A549 (cell line): Measurements from ENCODE around the gene TMEM119. TPM values are rescaled to one million over a fixed set of nuclear protein-coding genes. Genes with fewer than 3 reads are reported as not detected.

Experiments used
- ATAC-seq, 2 experiments: fragments of 200-7000 bp in 1 of 2; fragments of >200 bp in 1 of 2; cut with Nextera tagmentation in 1 of 2; cut with Tn5 transposase in 1 of 2; 3 replicates each; pipeline versions ENCODE4 v1.8.0 to v1.9.1; 2018 to 2020; ENCODE audit warnings: mild to moderate bottlenecking in 1 of 2, moderate library complexity in 1 of 2
- CTCF ChIA-PET: fragments of 300-600 bp; sonication (Branson Sonifier 250); formaldehyde crosslinking; extraction: SDS; loops from one replicate; lab custom pipeline; 2021; ENCODE audit warnings: antibody characterized with exemption, inconsistent platforms; lab: Yijun Ruan, JAX
- POLR2A ChIA-PET: fragments of 350-600 bp; formaldehyde crosslinking; extraction: SDS; loops from one replicate; lab custom pipeline; 2021; ENCODE audit warnings: antibody characterized with exemption, inconsistent platforms; lab: Yijun Ruan, JAX
- DNase-seq, 2 experiments: peaks; one replicate each; pipeline versions ENCODE4 v3.0.0 to v3.0.0-alpha.2; 2011 to 2016; ENCODE audit warnings: low read depth in 1 of 2, low spot score in 1 of 2
- FAIRE-seq: peaks from 2 replicates; lab custom pipeline; 2011; peaks lifted over from hg19 to GRCh38; lab: Jason Lieb, UNC
- H3K27ac ChIP-seq, 2 experiments: fragments of >200 bp; sonication (Bioruptor Twin); formaldehyde crosslinking; 3 replicates each; pipeline ENCODE4 v1.5.1; 2016 to 2017
- H3K4me1 ChIP-seq: fragments of >200 bp; sonication (Bioruptor Twin); formaldehyde crosslinking; 3 replicates; pipeline ENCODE4 v1.6.1; 2016
- H3K4me2 ChIP-seq: fragments of >200 bp; sonication (Bioruptor Twin); formaldehyde crosslinking; 3 replicates; pipeline ENCODE4 v1.6.1; 2016
- H3K4me3 ChIP-seq: fragments of >200 bp; sonication (Bioruptor Twin); formaldehyde crosslinking; 3 replicates; pipeline ENCODE4 v1.5.1; 2016
- H3K9me3 ChIP-seq: fragments of >200 bp; sonication (Bioruptor Twin); formaldehyde crosslinking; 3 replicates; pipeline ENCODE4 v1.6.1; 2016
- CBX8 ChIP-seq: fragments of 200-600 bp; sonication (generic); IDR thresholded peaks from 2 replicates; pipeline ENCODE4 v1.6.1; 2016
- CEBPB ChIP-seq, 2 experiments: fragments of >200 bp in 1 of 2; sonication (Bioruptor Twin) in 1 of 2; formaldehyde crosslinking in 1 of 2; IDR thresholded peaks; 2 replicates each; pipeline ENCODE4 v1.6.1; 2012 to 2016
- CHD4 ChIP-seq: fragments of 200-600 bp; sonication (generic); IDR thresholded peaks from 2 replicates; pipeline ENCODE4 v1.6.1; 2016; ENCODE audit warnings: antibody characterized with exemption, mild to moderate bottlenecking, borderline replicate concordance
- E2F6 ChIP-seq: IDR thresholded peaks from 2 replicates; pipeline ENCODE4 v1.6.1; 2012; ENCODE audit warnings: low read depth, borderline replicate concordance
- ESRRA ChIP-seq: fragments of 150-350 bp; IDR thresholded peaks from 2 replicates; pipeline ENCODE4 v1.6.1; 2014; ENCODE audit warnings: mild to moderate bottlenecking, low read length, borderline replicate concordance
- HDAC2 ChIP-seq: fragments of 200-600 bp; sonication (generic); IDR thresholded peaks from 2 replicates; pipeline ENCODE4 v1.6.1; 2016
- HOXB13 ChIP-seq: fragments of 250-450 bp; sonication (Bioruptor Pico); IDR thresholded peaks from 2 replicates; pipeline ENCODE4 v1.5.0; 2020; ENCODE audit warnings: low read depth, mild to moderate bottlenecking, moderate library complexity
- JUNB ChIP-seq: fragments of >200 bp; sonication (Bioruptor Twin); formaldehyde crosslinking; IDR thresholded peaks from 2 replicates; pipeline ENCODE4 v1.6.1; 2016
- MYC ChIP-seq: IDR thresholded peaks from 2 replicates; pipeline ENCODE4 v1.6.1; 2012; ENCODE audit warnings: mild to moderate bottlenecking, inconsistent platforms, low read length, improper control_type of control experiment, borderline replicate concordance
- PBX3 ChIP-seq: IDR thresholded peaks from 2 replicates; pipeline ENCODE4 v1.6.1; 2012
- PHF8 ChIP-seq: fragments of 200-600 bp; sonication (generic); IDR thresholded peaks from 2 replicates; pipeline ENCODE4 v1.6.1; 2016; ENCODE audit warnings: low read depth, mild to moderate bottlenecking, antibody characterized with exemption, moderate library complexity, borderline replicate concordance
- POLR2A ChIP-seq: IDR thresholded peaks from 2 replicates; pipeline ENCODE4 v1.6.1; 2012; ENCODE audit warnings: mild to moderate bottlenecking, low read length
- POLR2AphosphoS2 ChIP-seq: conservative IDR thresholded peaks from 2 replicates; pipeline ENCODE4 v1.6.1; 2012; ENCODE audit warnings: low read length, improper control_type of control experiment, inconsistent platforms
- RAD21 ChIP-seq, 2 experiments: fragments of >200 bp in 1 of 2; sonication (Bioruptor Twin) in 1 of 2; formaldehyde crosslinking in 1 of 2; IDR thresholded peaks in 1 of 2; conservative IDR thresholded peaks in 1 of 2; 2 replicates in 1 of 2; 3 replicates in 1 of 2; pipeline ENCODE4 v1.6.1; 2012 to 2018; ENCODE audit warnings: inconsistent platforms in 1 of 2
- REST ChIP-seq: fragments of 200-600 bp; sonication (generic); IDR thresholded peaks from 2 replicates; pipeline ENCODE4 v1.6.1; 2016; ENCODE audit warnings: antibody characterized with exemption, mild to moderate bottlenecking, moderate library complexity
- SMC3 ChIP-seq: fragments of >200 bp; sonication (Bioruptor Twin); formaldehyde crosslinking; IDR thresholded peaks from 3 replicates; pipeline ENCODE4 v1.6.1; 2018; ENCODE audit warnings: inconsistent platforms
- TFCP2L1 ChIP-seq: fragments of 250-450 bp; sonication (Bioruptor Pico); IDR thresholded peaks from 2 replicates; pipeline ENCODE4 v1.5.0; 2021; ENCODE audit warnings: mild to moderate bottlenecking
- ZNF302 ChIP-seq: fragments of 250-450 bp; sonication (Bioruptor Pico); IDR thresholded peaks from 2 replicates; pipeline ENCODE4 v1.9.0; 2021; ENCODE audit warnings: inconsistent platforms, mild to moderate bottlenecking, moderate library complexity
- WGBS: methylation state at CpG from one replicate; pipeline ENCODE4 v1.1.6; 2017; ENCODE audit errors: missing lambda C conversion rate; 5-methylcytosine and 5-hydroxymethylcytosine counted together
- polyA plus RNA-seq, 4 experiments: library from polyadenylated mRNA; depleted of rRNA in 3 of 4; stranded (reverse); fragments of >200 nt; fragmentation: RNase III in 1 of 4; extraction: RNeasy Plus Mini Kit Qiagen cat#74134 plus additional on column Dnase treatment in 1 of 4; gene quantifications; 2 replicates in 3 of 4; 3 replicates in 1 of 4; pipeline ENCODE4 v1.2.3, GENCODE V29; 2011 to 2017
- TF ChIP-seq, protein P1 (sequence below): fragments of 150-350 bp; IDR thresholded peaks from 2 replicates; pipeline ENCODE4 v1.6.1; 2014; ENCODE audit warnings: low read depth, mild to moderate bottlenecking, low read length
- TF ChIP-seq, protein P2 (sequence below): fragments of 450-650 bp; IDR thresholded peaks from 2 replicates; pipeline ENCODE4 v1.6.1; 2014; ENCODE audit warnings: antibody characterized with exemption

Gene TMEM119
- polyA plus RNA-seq, 2 of the 4 experiments (the other 2 are of a cell fraction), result not detected

DNA sequence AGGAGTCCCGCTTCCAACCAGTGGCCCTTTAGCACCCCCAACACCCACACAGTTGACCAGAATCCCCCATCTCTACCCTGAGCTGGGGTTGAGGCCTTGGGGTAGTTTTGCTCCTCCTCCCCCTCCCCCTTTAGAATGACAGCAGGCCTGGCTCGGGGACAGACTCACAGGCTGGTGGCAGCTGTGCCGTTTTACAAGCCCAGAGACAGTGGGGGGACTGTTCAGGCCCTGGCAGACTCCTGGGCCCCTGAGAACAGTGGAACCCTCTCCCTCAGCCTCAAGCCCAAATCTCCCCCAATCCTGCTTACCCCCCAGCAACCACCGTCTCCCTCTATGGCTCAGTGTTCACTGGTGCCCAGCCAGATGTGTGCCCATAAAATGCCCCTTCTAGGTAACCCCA, 10.1 kb downstream of the TMEM119 start (continued):
- TF ChIP-seq POLR2A, result no peak
- TF ChIP-seq CHD4, result no peak
- TF ChIP-seq, all 56 proteins: peak for 0

DNA sequence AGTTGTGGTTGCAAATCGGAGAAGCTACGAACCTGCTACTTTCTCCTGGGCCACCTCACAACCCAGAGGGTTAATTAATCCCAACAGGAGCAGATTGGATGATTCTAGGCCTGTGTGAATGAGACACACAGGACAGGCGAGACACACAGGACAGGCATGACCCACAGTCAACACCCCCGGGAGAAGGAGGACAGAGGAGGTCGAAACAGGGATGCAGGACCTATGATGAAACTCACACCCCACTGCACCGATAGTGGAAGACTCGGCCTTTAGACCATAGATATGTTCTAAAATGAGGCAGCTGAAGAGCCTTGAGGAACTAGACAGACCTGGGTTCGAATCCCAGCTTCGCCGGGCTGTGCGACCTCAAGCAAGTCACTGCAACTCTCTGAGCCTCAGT, 11.6 kb downstream of the TMEM119 start:
- Histone ChIP-seq H3K4me3 (no peak overlapping the region), H3K4me2 (no peak overlapping the region), H3K27ac (no peak overlapping the region), H3K9me3 (no peaks in the 10 kb centered on the region), H3K4me1 (no peaks in the 10 kb centered on the region)
- POLR2A ChIA-PET, result no interaction called here
- CTCF ChIA-PET, result interaction anchor here (0.8 to 4.8 kb wide), 3 partner anchors 22 to 37 kb away, joined by 3 to 24 read pairs (median 6); no protein-coding TSS in a partner anchor
- ATAC-seq (no peak), DNase-seq (no peak), FAIRE-seq (no peak)
- TF ChIP-seq ESRRA (no peak), CEBPB (IDR thresholded peaks at IDR 0.05) (no peak), POLR2AphosphoS2 (no peak), ZNF302 (no peak), RAD21 (conservative IDR thresholded peaks at IDR 0.05 in 1 of 2, IDR thresholded peaks at IDR 0.05 in 1 of 2) (no peak), CBX8 (no peak), TFCP2L1 (CRISPR knock-in tag) (no peak), HDAC2 (no peak), JUNB (no peak), HOXB13 (no peak), SMC3 (no peak), PHF8 (no peak), MYC (no peak), PBX3 (no peak), E2F6 (no peak), REST (no peak)
- TF ChIP-seq, protein P1, sequence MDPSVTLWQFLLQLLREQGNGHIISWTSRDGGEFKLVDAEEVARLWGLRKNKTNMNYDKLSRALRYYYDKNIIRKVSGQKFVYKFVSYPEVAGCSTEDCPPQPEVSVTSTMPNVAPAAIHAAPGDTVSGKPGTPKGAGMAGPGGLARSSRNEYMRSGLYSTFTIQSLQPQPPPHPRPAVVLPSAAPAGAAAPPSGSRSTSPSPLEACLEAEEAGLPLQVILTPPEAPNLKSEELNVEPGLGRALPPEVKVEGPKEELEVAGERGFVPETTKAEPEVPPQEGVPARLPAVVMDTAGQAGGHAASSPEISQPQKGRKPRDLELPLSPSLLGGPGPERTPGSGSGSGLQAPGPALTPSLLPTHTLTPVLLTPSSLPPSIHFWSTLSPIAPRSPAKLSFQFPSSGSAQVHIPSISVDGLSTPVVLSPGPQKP, result no peak
- TF ChIP-seq, protein P2, sequence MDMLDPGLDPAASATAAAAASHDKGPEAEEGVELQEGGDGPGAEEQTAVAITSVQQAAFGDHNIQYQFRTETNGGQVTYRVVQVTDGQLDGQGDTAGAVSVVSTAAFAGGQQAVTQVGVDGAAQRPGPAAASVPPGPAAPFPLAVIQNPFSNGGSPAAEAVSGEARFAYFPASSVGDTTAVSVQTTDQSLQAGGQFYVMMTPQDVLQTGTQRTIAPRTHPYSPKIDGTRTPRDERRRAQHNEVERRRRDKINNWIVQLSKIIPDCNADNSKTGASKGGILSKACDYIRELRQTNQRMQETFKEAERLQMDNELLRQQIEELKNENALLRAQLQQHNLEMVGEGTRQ, result no peak
- 74% methylated on average over 11 of the region's 11 CpGs for WGBS
